ENCODE results near the gene NRXN3. TPM values are rescaled to one million over a fixed set of nuclear protein-coding genes. Genes with fewer than 3 reads are reported as not detected.

Gene NRXN3
- total RNA-seq, 5 donors from 2014 or later (not counting 1 experiment from before 2014, with no cell fraction given), result not detected

DNA sequence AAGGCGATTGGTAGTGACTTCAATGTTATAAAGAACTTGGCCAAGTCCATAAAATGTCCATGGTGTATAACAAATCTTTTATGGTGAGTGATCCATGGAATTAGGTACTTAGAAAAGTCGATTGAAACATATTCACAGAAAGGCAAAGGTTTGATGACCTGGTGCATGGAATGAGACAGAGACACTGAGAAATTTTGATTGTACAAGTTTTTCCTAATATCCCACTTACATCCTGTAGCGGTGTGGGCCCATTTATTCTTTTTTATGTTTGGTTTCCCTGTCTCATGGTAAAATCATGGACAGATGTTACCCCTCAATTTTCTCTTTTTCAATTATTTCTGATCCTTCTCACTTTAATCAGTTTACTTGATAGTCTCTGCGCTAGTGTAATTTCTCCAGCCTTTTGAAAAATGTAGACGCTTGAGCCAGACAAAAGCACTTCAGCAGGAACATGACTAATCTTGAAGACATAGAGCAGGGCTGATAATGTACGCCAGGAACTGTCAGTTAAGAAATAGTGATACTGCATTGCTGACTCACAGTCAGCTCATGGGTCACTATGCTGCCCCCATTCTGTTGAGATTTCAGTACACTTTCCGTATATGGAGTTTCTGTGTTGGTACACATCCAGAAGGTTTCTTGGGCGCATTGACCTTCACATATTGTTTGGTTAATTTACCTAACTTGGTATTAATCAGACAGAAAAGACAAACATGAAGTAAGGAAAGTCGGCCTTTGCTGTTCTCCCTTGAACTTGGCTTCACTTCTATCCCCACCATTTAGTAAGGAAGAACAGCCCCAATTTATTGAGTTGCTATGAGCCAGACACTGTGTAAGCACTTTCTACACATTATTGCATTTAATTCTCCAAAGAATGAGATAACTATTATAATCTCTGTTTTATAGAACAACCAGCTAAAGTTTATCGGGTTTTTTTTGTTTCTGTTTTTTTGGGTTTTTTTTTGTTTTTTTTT is 1199.5 kb downstream of the NRXN3 start:
- Histone ChIP-seq H3K4me1 (ENCODE audit: control insufficient read depth in 1 of 2, extremely low read depth in 1 of 2, insufficient read depth in 2 of 2, low read length in 2 of 2) (no peaks in the 10 kb centered on the region), H3K9me3 (no peaks in the 10 kb centered on the region), H3K27me3 (replicated peaks in 1 of 2; ENCODE audit: control insufficient read depth in 2 of 2, extremely low read depth in 1 of 2, insufficient read depth in 2 of 2, low read length in 1 of 2) (no peaks in the 10 kb centered on the region), H3K36me3 (ENCODE audit: control insufficient read depth in 2 of 2, extremely low read depth in 1 of 2, insufficient read depth in 1 of 2, low read length in 1 of 2) (no peaks in the 10 kb centered on the region), H3K4me3 (ENCODE audit: control insufficient read depth in 1 of 2, extremely low read depth in 1 of 2, low read length in 1 of 2) (no peak overlapping the region), H3K27ac (ENCODE audit: low read length) (no peak overlapping the region)
- ATAC-seq (replicated peaks in 1 of 4) (no peak), DNase-seq (no peak)
- no peaks in the 10 kb centered on the region for H3K27me3 Mint-ChIP-seq
- H3K4me1 Mint-ChIP-seq, result no peaks in the 10 kb centered on the region
- H3K4me3 Mint-ChIP-seq, result no peak overlapping the region
- no peak overlapping the region for H3K27ac Mint-ChIP-seq
- POLR2A ChIA-PET, result no interaction called here
- H3K36me3 Mint-ChIP-seq, result no peaks in the 10 kb centered on the region
- H3K9me3 Mint-ChIP-seq, result peaks cover 0 to 4% (median 2%) of the 10 kb centered on the region in 3 donors
- 89% methylated on average over 3 of the region's 10 CpGs for WGBS (ENCODE audit: insufficient coverage)
- CTCF ChIA-PET, result no interaction called here

DNA sequence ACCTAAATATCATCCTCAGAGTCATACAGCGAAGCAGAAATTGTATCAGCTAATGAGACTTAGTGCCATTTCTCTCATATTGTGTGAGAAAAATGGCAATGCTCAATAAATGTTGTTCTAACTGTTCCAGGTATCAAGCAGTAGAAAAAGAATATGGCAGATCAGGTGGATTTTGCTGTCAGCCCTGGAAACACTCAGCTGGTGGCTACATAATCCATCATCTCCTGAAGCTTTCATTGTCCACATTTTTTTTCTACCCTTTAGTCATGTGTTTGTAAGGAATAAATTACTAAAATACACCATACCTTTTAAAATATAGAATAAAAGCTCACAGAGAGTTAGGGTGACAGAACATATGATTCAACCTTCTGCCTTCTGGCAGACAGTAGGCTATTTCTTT is 1200.8 kb downstream of the NRXN3 start:
- ATAC-seq (replicated peaks in 1 of 4) (no peak), DNase-seq (no peak)
- POLR2A ChIA-PET, result no interaction called here
- H3K27ac Mint-ChIP-seq, result no peak overlapping the region
- CTCF ChIA-PET, result no interaction called here
- no peaks in the 10 kb centered on the region for H3K27me3 Mint-ChIP-seq
- Histone ChIP-seq H3K27me3 (replicated peaks in 1 of 2; ENCODE audit: control insufficient read depth in 2 of 2, extremely low read depth in 1 of 2, insufficient read depth in 2 of 2, low read length in 1 of 2) (no peaks in the 10 kb centered on the region), H3K27ac (ENCODE audit: low read length) (no peak overlapping the region), H3K4me3 (ENCODE audit: control insufficient read depth in 1 of 2, extremely low read depth in 1 of 2, low read length in 1 of 2) (no peak overlapping the region), H3K4me1 (ENCODE audit: control insufficient read depth in 1 of 2, extremely low read depth in 1 of 2, insufficient read depth in 2 of 2, low read length in 2 of 2) (no peaks in the 10 kb centered on the region), H3K9me3 (no peaks in the 10 kb centered on the region), H3K36me3 (ENCODE audit: control insufficient read depth in 2 of 2, extremely low read depth in 1 of 2, insufficient read depth in 1 of 2, low read length in 1 of 2) (no peaks in the 10 kb centered on the region)
- no CpG with 5 or more reads among the region's 1 CpG for WGBS (ENCODE audit: insufficient coverage)
- H3K4me3 Mint-ChIP-seq, result no peak overlapping the region
- no peaks in the 10 kb centered on the region for H3K4me1 Mint-ChIP-seq
- no peaks in the 10 kb centered on the region for H3K36me3 Mint-ChIP-seq
- H3K9me3 Mint-ChIP-seq, result peaks cover 0 to 8% (median 3%) of the 10 kb centered on the region in 3 donors

DNA sequence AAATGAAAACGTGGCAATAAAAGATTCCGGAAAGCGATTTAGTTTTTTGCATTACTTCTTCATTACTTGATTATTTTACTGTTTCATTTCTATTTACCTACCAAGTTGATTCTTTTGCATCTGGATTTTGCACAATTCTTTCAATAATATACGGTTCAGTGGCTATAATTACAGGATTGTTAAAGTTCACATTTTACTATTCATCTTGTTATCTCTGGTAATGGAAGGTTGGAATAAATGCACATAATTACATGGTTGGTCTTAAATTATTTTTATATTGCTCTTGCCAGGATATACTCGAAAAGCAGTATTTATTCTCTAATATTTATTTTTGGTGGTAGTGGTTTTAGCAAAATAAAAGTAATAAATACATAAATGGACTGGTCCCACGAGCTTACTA is 1203.3 kb downstream of the NRXN3 start:
- no peak overlapping the region for H3K27ac Mint-ChIP-seq
- no CpG with 5 or more reads among the region's 6 CpGs for WGBS (ENCODE audit: insufficient coverage)
- H3K4me1 ChIP-seq (ENCODE audit: control insufficient read depth in 1 of 2, extremely low read depth in 1 of 2, insufficient read depth in 2 of 2, low read length in 2 of 2), result no peaks in the 10 kb centered on the region

DNA sequence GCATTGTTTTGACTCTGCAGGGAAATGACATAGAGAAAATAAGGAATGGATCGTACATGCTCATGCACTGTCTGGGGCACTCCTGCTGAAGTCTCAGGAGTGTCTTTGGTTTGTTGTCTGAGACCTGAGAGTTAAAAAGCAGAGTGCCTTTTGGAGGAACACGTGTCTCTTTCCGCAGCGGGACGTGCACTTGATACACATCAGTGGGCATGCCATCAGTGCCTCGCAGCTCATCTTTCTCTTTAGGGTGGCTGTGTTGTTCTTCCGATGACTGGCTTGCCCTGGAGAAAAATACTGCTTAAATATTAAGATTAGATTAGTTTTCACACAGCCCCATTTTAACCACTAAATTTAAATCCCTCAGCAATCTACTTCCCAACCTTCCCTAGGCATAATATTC is 1205.2 kb downstream of the NRXN3 start:
- H3K4me1 Mint-ChIP-seq, result no peaks in the 10 kb centered on the region
- no peaks in the 10 kb centered on the region for H3K27me3 ChIP-seq (replicated peaks in 1 of 2; ENCODE audit: control insufficient read depth in 2 of 2, extremely low read depth in 1 of 2, insufficient read depth in 2 of 2, low read length in 1 of 2)
- H3K27ac Mint-ChIP-seq, result no peak overlapping the region

More for the DNA sequence above, 1203.3 kb downstream of the NRXN3 start:
- Mint-ChIP-seq H3K36me3 (no peaks in the 10 kb centered on the region), H3K4me1 (no peaks in the 10 kb centered on the region), H3K4me3 (no peak overlapping the region), H3K9me3 (peaks cover 4 to 10% (median 8%) of the 10 kb centered on the region in 3 donors), H3K27me3 (no peaks in the 10 kb centered on the region)
- no peak overlapping the region for H3K27ac ChIP-seq (ENCODE audit: low read length)
- H3K36me3 ChIP-seq (ENCODE audit: control insufficient read depth in 2 of 2, extremely low read depth in 1 of 2, insufficient read depth in 1 of 2, low read length in 1 of 2), result no peaks in the 10 kb centered on the region
- H3K27me3 ChIP-seq (replicated peaks in 1 of 2; ENCODE audit: control insufficient read depth in 2 of 2, extremely low read depth in 1 of 2, insufficient read depth in 2 of 2, low read length in 1 of 2), result no peaks in the 10 kb centered on the region
- H3K4me3 ChIP-seq (ENCODE audit: control insufficient read depth in 1 of 2, extremely low read depth in 1 of 2, low read length in 1 of 2), result no peak overlapping the region
- DNase-seq, result no peak
- no peaks in the 10 kb centered on the region for H3K9me3 ChIP-seq
- ChIA-PET POLR2A (no interaction called here), CTCF (no interaction called here)
- ATAC-seq (replicated peaks in 1 of 4), result no peak

DNA sequence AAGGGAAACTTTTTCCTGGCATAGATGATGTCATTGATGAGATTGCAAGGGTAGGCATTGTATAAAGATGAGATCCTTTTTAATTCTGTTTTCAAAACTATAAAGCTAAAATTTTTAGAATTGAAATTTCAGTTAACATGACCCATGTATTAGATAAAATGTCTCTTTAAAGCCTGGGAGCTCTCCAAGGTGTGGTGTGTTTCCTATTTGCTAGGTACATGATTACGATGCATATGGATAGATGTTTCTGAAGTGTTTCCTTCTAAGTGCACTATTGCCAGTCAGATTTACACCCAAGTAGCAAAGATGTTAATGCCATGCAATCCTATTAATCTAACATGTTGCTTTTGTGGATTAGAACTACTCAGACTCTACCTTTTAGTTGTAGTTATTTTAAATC is 1206.4 kb downstream of the NRXN3 start:
- H3K27me3 Mint-ChIP-seq, result no peaks in the 10 kb centered on the region
- H3K36me3 Mint-ChIP-seq, result no peaks in the 10 kb centered on the region
- ATAC-seq (replicated peaks in 1 of 4), result no peak
- peaks cover 6 to 8% (median 7%) of the 10 kb centered on the region in 3 donors for H3K9me3 Mint-ChIP-seq
- no CpG with 5 or more reads among the region's 1 CpG for WGBS (ENCODE audit: insufficient coverage)
- Histone ChIP-seq H3K27me3 (replicated peaks in 1 of 2; ENCODE audit: control insufficient read depth in 2 of 2, extremely low read depth in 1 of 2, insufficient read depth in 2 of 2, low read length in 1 of 2) (no peaks in the 10 kb centered on the region), H3K4me3 (ENCODE audit: control insufficient read depth in 1 of 2, extremely low read depth in 1 of 2, low read length in 1 of 2) (no peak overlapping the region), H3K27ac (ENCODE audit: low read length) (no peak overlapping the region), H3K36me3 (ENCODE audit: control insufficient read depth in 2 of 2, extremely low read depth in 1 of 2, insufficient read depth in 1 of 2, low read length in 1 of 2) (no peaks in the 10 kb centered on the region), H3K9me3 (no peaks in the 10 kb centered on the region), H3K4me1 (ENCODE audit: control insufficient read depth in 1 of 2, extremely low read depth in 1 of 2, insufficient read depth in 2 of 2, low read length in 2 of 2) (no peaks in the 10 kb centered on the region)
- CTCF ChIA-PET, result no interaction called here
- POLR2A ChIA-PET, result no interaction called here
- DNase-seq, result no peak
- H3K4me3 Mint-ChIP-seq, result no peak overlapping the region
- H3K4me1 Mint-ChIP-seq, result no peaks in the 10 kb centered on the region
- no peak overlapping the region for H3K27ac Mint-ChIP-seq

More for the DNA sequence above, 1205.2 kb downstream of the NRXN3 start:
- CTCF ChIA-PET, result no interaction called here
- POLR2A ChIA-PET, result no interaction called here
- H3K36me3 ChIP-seq (ENCODE audit: control insufficient read depth in 2 of 2, extremely low read depth in 1 of 2, insufficient read depth in 1 of 2, low read length in 1 of 2), result no peaks in the 10 kb centered on the region
- H3K4me3 ChIP-seq (ENCODE audit: control insufficient read depth in 1 of 2, extremely low read depth in 1 of 2, low read length in 1 of 2), result no peak overlapping the region
- DNase-seq, result no peak
- H3K4me3 Mint-ChIP-seq, result no peak overlapping the region
- peaks cover 4 to 8% (median 6%) of the 10 kb centered on the region in 3 donors for H3K9me3 Mint-ChIP-seq
- H3K4me1 ChIP-seq (ENCODE audit: control insufficient read depth in 1 of 2, extremely low read depth in 1 of 2, insufficient read depth in 2 of 2, low read length in 2 of 2), result no peaks in the 10 kb centered on the region
- no peaks in the 10 kb centered on the region for H3K36me3 Mint-ChIP-seq
- no peak overlapping the region for H3K27ac ChIP-seq (ENCODE audit: low read length)
- H3K9me3 ChIP-seq, result no peaks in the 10 kb centered on the region
- no peaks in the 10 kb centered on the region for H3K27me3 Mint-ChIP-seq
- WGBS (ENCODE audit: insufficient coverage), result 62% methylated on average over 2 of the region's 7 CpGs
- no peak for ATAC-seq (replicated peaks in 1 of 4)

DNA sequence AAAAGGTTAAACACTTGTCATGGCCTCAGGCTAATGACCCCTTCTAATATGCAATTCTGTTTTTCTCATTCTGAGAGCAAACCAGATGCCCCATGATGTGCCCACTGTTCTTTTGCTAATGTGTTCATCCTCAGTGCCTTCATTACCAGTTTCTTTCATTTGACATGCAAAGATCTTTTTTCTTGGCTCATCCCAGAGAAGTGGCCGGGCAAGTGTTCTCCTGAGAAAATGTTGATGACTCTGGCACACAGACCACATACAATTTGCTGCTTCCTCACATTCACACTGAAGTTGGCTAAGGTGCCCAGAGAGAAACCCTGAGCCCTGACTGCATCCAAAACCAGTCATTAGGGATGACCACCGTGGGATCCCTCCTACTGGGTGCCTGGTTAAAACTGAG is 1207.8 kb downstream of the NRXN3 start:
- Histone ChIP-seq H3K4me1 (ENCODE audit: control insufficient read depth in 1 of 2, extremely low read depth in 1 of 2, insufficient read depth in 2 of 2, low read length in 2 of 2) (no peaks in the 10 kb centered on the region), H3K4me3 (ENCODE audit: control insufficient read depth in 1 of 2, extremely low read depth in 1 of 2, low read length in 1 of 2) (no peak overlapping the region), H3K9me3 (no peaks in the 10 kb centered on the region), H3K36me3 (ENCODE audit: control insufficient read depth in 2 of 2, extremely low read depth in 1 of 2, insufficient read depth in 1 of 2, low read length in 1 of 2) (no peaks in the 10 kb centered on the region), H3K27ac (ENCODE audit: low read length) (no peak overlapping the region), H3K27me3 (replicated peaks in 1 of 2; ENCODE audit: control insufficient read depth in 2 of 2, extremely low read depth in 1 of 2, insufficient read depth in 2 of 2, low read length in 1 of 2) (no peaks in the 10 kb centered on the region)
- DNase-seq (no peak), ATAC-seq (replicated peaks in 1 of 4) (no peak)
- Mint-ChIP-seq H3K27me3 (no peaks in the 10 kb centered on the region), H3K36me3 (no peaks in the 10 kb centered on the region), H3K27ac (no peak overlapping the region), H3K9me3 (peaks cover 6 to 8% (median 8%) of the 10 kb centered on the region in 3 donors), H3K4me3 (no peak overlapping the region), H3K4me1 (no peaks in the 10 kb centered on the region)
- POLR2A ChIA-PET, result no interaction called here
- CTCF ChIA-PET, result no interaction called here
- 28% methylated on average over 2 of the region's 2 CpGs for WGBS (ENCODE audit: insufficient coverage)
